Endothelial cell of umbilical vein (primary cell): ENCODE measurements around the gene CERS3.

Source experiments
- EZH2 ChIP-seq: IDR thresholded peaks from 2 replicates; pipeline ENCODE4 v1.6.1; 2012; ENCODE audit warnings: borderline replicate concordance, low read depth, mild to moderate bottlenecking, moderate library complexity, low read length, inconsistent platforms; ENCODE audit not compliant: severe bottlenecking
- POLR2A ChIP-seq: IDR thresholded peaks from 2 replicates; pipeline ENCODE4 v1.6.1; 2012; ENCODE audit warnings: low read depth, mild to moderate bottlenecking, control low read depth, low read length
- POLR2AphosphoS5 ChIP-seq: IDR thresholded peaks from 2 replicates; pipeline ENCODE4 v1.6.1; 2012; ENCODE audit warnings: low read depth, mild to moderate bottlenecking, control low read depth, low read length, moderate library complexity; ENCODE audit not compliant: insufficient read depth
- TF ChIP-seq, protein P1 (sequence below), 2 donors: IDR thresholded peaks; 1 replicate in 1 of 2; 2 replicates in 1 of 2; pipeline ENCODE4 v1.5.1; 2011; ENCODE audit warnings: low read length in 2 of 2, mild to moderate bottlenecking in 2 of 2, moderate library complexity in 2 of 2, control low read depth in 1 of 2, inconsistent platforms in 1 of 2, low read depth in 1 of 2; ENCODE audit not compliant: insufficient read depth in 1 of 2; ENCODE audit errors: extremely low read depth in 1 of 2

GRCh38 chr15:100353449-100353848 lies 175.3 kb downstream of the CERS3 start:
- TF ChIP-seq, protein P1, sequence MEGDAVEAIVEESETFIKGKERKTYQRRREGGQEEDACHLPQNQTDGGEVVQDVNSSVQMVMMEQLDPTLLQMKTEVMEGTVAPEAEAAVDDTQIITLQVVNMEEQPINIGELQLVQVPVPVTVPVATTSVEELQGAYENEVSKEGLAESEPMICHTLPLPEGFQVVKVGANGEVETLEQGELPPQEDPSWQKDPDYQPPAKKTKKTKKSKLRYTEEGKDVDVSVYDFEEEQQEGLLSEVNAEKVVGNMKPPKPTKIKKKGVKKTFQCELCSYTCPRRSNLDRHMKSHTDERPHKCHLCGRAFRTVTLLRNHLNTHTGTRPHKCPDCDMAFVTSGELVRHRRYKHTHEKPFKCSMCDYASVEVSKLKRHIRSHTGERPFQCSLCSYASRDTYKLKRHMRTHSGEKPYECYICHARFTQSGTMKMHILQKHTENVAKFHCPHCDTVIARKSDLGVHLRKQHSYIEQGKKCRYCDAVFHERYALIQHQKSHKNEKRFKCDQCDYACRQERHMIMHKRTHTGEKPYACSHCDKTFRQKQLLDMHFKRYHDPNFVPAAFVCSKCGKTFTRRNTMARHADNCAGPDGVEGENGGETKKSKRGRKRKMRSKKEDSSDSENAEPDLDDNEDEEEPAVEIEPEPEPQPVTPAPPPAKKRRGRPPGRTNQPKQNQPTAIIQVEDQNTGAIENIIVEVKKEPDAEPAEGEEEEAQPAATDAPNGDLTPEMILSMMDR (IDR thresholded peaks at IDR 0.05; ENCODE audit: extremely low read depth in 1 of 2, insufficient read depth in 1 of 2, low read depth in 1 of 2, low read length in 2 of 2) = no peak
- TF ChIP-seq POLR2A (no peak), EZH2 (no peak), POLR2AphosphoS5 (no peak)
